Suprapubic skin (tissue), 4 donors: ENCODE data around the gene GALNT18.

Source experiments
- POLR2A ChIP-seq, 2 donors: fragments of 450-650 bp; IDR thresholded peaks; one replicate each; pipeline ENCODE4 v1.6.1; 2017; ENCODE audit warnings: antibody characterized with exemption in 2 of 2, mild to moderate bottlenecking in 2 of 2, moderate library complexity in 2 of 2
- POLR2AphosphoS5 ChIP-seq, 3 donors: sonication (generic); formaldehyde crosslinking; IDR thresholded peaks; one replicate each; pipeline ENCODE4 v1.6.1; 2017; ENCODE audit warnings: antibody characterized with exemption in 3 of 3
- TF ChIP-seq, protein P1 (sequence below), 2 donors: fragments of 200-600 bp in 1 of 2; fragments of 450-650 bp in 1 of 2; sonication (generic) in 1 of 2; IDR thresholded peaks; one replicate each; pipeline ENCODE4 v1.5.1; 2016 to 2019; ENCODE audit warnings: antibody characterized with exemption in 2 of 2, mild to moderate bottlenecking in 1 of 2, moderate library complexity in 1 of 2

DNA sequence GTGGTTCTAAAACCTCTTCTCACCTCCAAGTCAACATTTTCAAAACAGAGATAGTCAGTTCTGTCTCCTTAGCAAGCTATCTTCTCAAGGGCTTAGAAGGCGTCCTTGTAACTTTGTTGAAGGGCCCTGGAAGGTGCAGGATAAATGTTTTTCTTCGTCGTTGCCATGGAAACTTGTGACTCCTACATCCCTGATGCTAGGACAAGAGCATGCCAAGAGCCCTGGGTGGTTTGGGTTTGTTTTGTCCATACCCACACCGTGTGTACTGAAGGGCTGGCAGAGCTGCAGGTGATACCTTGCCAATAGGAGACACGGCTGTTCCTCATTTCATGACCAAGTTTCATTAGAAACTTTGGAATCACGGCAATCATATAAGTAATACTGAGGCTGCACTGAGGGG, 81.6 kb downstream of the GALNT18 start:
- TF ChIP-seq POLR2A (IDR thresholded peaks at IDR 0.05) (no peak), POLR2AphosphoS5 (IDR thresholded peaks at IDR 0.05) (no peak)
- TF ChIP-seq, protein P1, sequence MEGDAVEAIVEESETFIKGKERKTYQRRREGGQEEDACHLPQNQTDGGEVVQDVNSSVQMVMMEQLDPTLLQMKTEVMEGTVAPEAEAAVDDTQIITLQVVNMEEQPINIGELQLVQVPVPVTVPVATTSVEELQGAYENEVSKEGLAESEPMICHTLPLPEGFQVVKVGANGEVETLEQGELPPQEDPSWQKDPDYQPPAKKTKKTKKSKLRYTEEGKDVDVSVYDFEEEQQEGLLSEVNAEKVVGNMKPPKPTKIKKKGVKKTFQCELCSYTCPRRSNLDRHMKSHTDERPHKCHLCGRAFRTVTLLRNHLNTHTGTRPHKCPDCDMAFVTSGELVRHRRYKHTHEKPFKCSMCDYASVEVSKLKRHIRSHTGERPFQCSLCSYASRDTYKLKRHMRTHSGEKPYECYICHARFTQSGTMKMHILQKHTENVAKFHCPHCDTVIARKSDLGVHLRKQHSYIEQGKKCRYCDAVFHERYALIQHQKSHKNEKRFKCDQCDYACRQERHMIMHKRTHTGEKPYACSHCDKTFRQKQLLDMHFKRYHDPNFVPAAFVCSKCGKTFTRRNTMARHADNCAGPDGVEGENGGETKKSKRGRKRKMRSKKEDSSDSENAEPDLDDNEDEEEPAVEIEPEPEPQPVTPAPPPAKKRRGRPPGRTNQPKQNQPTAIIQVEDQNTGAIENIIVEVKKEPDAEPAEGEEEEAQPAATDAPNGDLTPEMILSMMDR (IDR thresholded peaks at IDR 0.05), result no peak
